Calu3 (cell line): ENCODE measurements around the gene BNIP1. TPM values are rescaled to one million over a fixed set of nuclear protein-coding genes. Genes with fewer than 3 reads are reported as not detected.
A peak's percentile ranks its signal among the peaks of the same experiment; 100 is the strongest.

Experiments
- BruUV-seq: library from RNA; stranded (reverse); fragments of 400-500 nt; replicated peaks from 2 replicates; lab custom pipeline; 2021; lab: Mats Ljungman, UMichigan
- CTCF ChIA-PET: fragments of 300-600 bp; sonication (Branson Sonifier 250); formaldehyde crosslinking; loops from one replicate; lab custom pipeline; 2022; ENCODE audit warnings: antibody characterized with exemption; lab: Charles Lee
- DNase-seq: peaks from one replicate; pipeline ENCODE4 v3.0.0; 2022
- H3K27ac Mint-ChIP-seq: one replicate; pipeline ENCODE4 v1.8.0; 2022; ENCODE audit warnings: mixed read lengths; ENCODE audit not compliant: unreplicated experiment
- H3K27me3 Mint-ChIP-seq: one replicate; pipeline ENCODE4 v1.8.0; 2022; ENCODE audit warnings: mixed read lengths; ENCODE audit not compliant: unreplicated experiment
- H3K36me3 Mint-ChIP-seq: one replicate; pipeline ENCODE4 v1.8.0; 2022; ENCODE audit warnings: mild to moderate bottlenecking, moderate library complexity, mixed read lengths; ENCODE audit not compliant: insufficient read depth, unreplicated experiment
- H3K4me1 Mint-ChIP-seq: one replicate; pipeline ENCODE4 v1.8.0; 2022; ENCODE audit warnings: mild to moderate bottlenecking, low read depth, mixed read lengths; ENCODE audit not compliant: unreplicated experiment
- H3K4me3 Mint-ChIP-seq: one replicate; pipeline ENCODE4 v1.8.0; 2022; ENCODE audit warnings: mild to moderate bottlenecking, low read depth, moderate library complexity, mixed read lengths; ENCODE audit not compliant: unreplicated experiment
- H3K9me3 Mint-ChIP-seq: one replicate; pipeline ENCODE4 v1.8.0; 2022; ENCODE audit warnings: low read depth, mixed read lengths; ENCODE audit not compliant: unreplicated experiment
- intact Hi-C: fragments of 100-400 bp; cut with micrococcal nuclease; formaldehyde crosslinking; loops from one replicate; pipeline ENCODE4 v1.10.0; 2022; ENCODE audit not compliant: unreplicated experiment
- total RNA-seq: library from RNA; stranded (reverse); gene quantifications from 2 replicates; pipeline ENCODE4 v1.2.3, GENCODE V29; 2022
- TF ChIP-seq, protein P1 (sequence below): fragments of 200-600 bp; IDR thresholded peaks from one replicate; pipeline ENCODE4 v1.8.0; 2022; ENCODE audit warnings: antibody characterized with exemption; ENCODE audit not compliant: unreplicated experiment

The BNIP1 gene
- total RNA-seq, 1 experiment from 2014 or later = 13.4 TPM

GRCh38 chr5:173202266-173202875, 58.0 kb downstream of the BNIP1 start:
- H3K4me3 Mint-ChIP-seq = no peak overlapping the region
- no peaks in the 10 kb centered on the region for H3K36me3 Mint-ChIP-seq
- H3K27ac Mint-ChIP-seq = no peak overlapping the region
- DNase-seq = no peak
- peaks cover 89% of the 10 kb centered on the region for H3K27me3 Mint-ChIP-seq
- H3K4me1 Mint-ChIP-seq = peaks cover 9% of the 10 kb centered on the region
- CTCF ChIA-PET = interaction anchor here (0.7 to 1.5 kb wide), 4 partner anchors 16 to 224 kb away, joined by 3 to 6 read pairs (median 4); no protein-coding TSS in a partner anchor
- TF ChIP-seq, protein P1, sequence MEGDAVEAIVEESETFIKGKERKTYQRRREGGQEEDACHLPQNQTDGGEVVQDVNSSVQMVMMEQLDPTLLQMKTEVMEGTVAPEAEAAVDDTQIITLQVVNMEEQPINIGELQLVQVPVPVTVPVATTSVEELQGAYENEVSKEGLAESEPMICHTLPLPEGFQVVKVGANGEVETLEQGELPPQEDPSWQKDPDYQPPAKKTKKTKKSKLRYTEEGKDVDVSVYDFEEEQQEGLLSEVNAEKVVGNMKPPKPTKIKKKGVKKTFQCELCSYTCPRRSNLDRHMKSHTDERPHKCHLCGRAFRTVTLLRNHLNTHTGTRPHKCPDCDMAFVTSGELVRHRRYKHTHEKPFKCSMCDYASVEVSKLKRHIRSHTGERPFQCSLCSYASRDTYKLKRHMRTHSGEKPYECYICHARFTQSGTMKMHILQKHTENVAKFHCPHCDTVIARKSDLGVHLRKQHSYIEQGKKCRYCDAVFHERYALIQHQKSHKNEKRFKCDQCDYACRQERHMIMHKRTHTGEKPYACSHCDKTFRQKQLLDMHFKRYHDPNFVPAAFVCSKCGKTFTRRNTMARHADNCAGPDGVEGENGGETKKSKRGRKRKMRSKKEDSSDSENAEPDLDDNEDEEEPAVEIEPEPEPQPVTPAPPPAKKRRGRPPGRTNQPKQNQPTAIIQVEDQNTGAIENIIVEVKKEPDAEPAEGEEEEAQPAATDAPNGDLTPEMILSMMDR = no peak
- BruUV-seq = no TSS peak
- intact Hi-C loops = loop anchor here (1.0 kb wide), 1 partner anchor 36 kb away; no protein-coding TSS in a partner anchor
- H3K9me3 Mint-ChIP-seq = peaks cover 4% of the 10 kb centered on the region

DNA sequence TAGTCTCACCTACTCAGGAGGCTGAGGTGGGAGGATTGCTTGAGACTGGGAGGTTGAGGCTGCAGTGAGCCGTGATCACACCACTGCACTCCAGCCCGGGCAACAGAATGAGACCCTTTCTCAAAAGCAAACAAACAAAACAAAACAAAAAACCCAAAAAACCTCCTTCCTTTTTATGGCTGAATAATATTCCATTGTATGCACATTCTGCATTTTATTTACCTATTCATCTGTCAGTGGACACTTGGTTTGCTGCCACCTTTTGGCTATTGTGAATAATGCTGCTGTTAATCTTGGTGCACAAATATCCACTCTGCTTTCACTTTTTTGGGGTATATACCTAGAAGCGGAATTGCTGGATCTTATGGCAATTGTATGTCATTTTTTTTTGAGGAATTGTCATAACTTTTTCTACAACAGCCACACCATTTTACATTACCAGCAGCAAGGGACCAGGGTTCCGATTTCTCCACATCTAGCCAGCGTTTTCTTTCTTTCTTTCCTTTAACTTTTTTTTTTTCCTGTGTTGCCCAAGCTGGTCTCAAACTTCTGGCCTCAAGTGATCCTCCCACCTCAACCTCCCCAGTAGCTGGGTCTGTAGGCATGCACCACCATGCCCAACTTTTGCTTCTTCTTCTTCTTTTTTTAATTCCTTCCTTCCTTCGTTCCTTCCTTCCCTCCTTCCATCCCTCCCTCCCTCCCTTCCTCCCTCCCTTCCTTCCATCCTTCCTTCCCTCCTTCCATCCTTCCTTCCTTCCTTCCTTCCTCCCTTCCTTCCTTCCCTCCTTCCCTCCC, 60.1 kb downstream of the BNIP1 start:
- peaks cover 2% of the 10 kb centered on the region for H3K9me3 Mint-ChIP-seq
- H3K36me3 Mint-ChIP-seq = no peaks in the 10 kb centered on the region
- H3K4me3 Mint-ChIP-seq = no peak overlapping the region
- H3K27ac Mint-ChIP-seq = no peak overlapping the region
- TF ChIP-seq, protein P1 = peak; percentile 62
- intact Hi-C loops = loop anchor here (1.0 kb wide), 1 partner anchor 226 kb away; no protein-coding TSS in a partner anchor
- peaks cover 9% of the 10 kb centered on the region for H3K4me1 Mint-ChIP-seq
- peaks cover 91% of the 10 kb centered on the region for H3K27me3 Mint-ChIP-seq
- CTCF ChIA-PET = interaction anchor here (0.6 to 0.7 kb wide), 2 partner anchors 60 to 221 kb away, joined by 3 to 5 read pairs; no protein-coding TSS in a partner anchor
- DNase-seq = peak; percentile 33
- BruUV-seq = no TSS peak

GRCh38 chr5:173205916-173206315, 61.6 kb downstream of the BNIP1 start:
- CTCF ChIA-PET = no interaction called here
- intact Hi-C loops = no loop called here
- H3K27me3 Mint-ChIP-seq = peaks cover 98% of the 10 kb centered on the region
- peaks cover 9% of the 10 kb centered on the region for H3K4me1 Mint-ChIP-seq
- TF ChIP-seq, protein P1 = no peak
- no peaks in the 10 kb centered on the region for H3K36me3 Mint-ChIP-seq
- no peaks in the 10 kb centered on the region for H3K9me3 Mint-ChIP-seq
- BruUV-seq = no TSS peak
- no peak overlapping the region for H3K4me3 Mint-ChIP-seq
- DNase-seq = no peak
- H3K27ac Mint-ChIP-seq = no peak overlapping the region

- intact Hi-C loops = no loop called here
- Mint-ChIP-seq H3K36me3 (no peaks in the 10 kb centered on the region), H3K27ac (no peak overlapping the region), H3K9me3 (peaks cover 4% of the 10 kb centered on the region), H3K4me3 (no peak overlapping the region), H3K4me1 (no peaks in the 10 kb centered on the region), H3K27me3 (peaks cover 90% of the 10 kb centered on the region)
- CTCF ChIA-PET = no interaction called here
- TF ChIP-seq, protein P1 = no peak
- BruUV-seq = no TSS peak
- no peak for DNase-seq
These were observed 64.0 kb downstream of the BNIP1 start for GRCh38 chr5:173208296-173208695.
